Fibroblast of mammary gland (primary cell): ENCODE results near the gene BNC2.

ENCODE experiments used
- DNase-seq: peaks from one replicate; pipeline ENCODE4 v3.0.0-alpha.2; 2010; ENCODE audit warnings: low read depth
- H3K4me3 ChIP-seq: 2 replicates; pipeline ENCODE4 v1.5.1; 2011; ENCODE audit warnings: low read depth, mild to moderate bottlenecking, low read length, moderate library complexity; ENCODE audit not compliant: control insufficient read depth
- CTCF ChIP-seq: conservative IDR thresholded peaks from 2 replicates; pipeline ENCODE4 v1.5.1; 2011; ENCODE audit warnings: low read depth, low read length, inconsistent platforms; ENCODE audit not compliant: control insufficient read depth, insufficient read depth

Gene BNC2

DNA sequence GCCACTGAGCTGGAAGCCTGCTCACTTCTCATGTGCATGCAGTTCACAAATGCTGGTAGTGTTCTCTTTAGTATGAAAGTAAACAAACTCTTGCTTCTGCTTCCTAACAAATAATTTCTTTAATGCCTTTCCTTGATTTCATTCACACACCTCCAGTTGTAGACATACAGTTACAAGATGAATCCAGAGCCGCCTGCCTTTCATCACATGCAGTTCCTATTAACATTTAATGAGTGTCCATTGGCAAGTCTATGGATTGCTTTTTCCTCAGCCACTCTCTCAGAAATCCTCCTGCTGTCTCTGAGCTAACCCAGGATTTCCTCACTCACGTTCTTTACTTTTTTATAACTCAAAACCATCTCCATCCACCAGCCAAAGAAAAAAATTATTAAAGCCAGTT is 408.6 kb downstream of the BNC2 start:
- H3K4me3 ChIP-seq = no peak overlapping the region
- no peak for DNase-seq
- no peak for TF ChIP-seq CTCF

DNA sequence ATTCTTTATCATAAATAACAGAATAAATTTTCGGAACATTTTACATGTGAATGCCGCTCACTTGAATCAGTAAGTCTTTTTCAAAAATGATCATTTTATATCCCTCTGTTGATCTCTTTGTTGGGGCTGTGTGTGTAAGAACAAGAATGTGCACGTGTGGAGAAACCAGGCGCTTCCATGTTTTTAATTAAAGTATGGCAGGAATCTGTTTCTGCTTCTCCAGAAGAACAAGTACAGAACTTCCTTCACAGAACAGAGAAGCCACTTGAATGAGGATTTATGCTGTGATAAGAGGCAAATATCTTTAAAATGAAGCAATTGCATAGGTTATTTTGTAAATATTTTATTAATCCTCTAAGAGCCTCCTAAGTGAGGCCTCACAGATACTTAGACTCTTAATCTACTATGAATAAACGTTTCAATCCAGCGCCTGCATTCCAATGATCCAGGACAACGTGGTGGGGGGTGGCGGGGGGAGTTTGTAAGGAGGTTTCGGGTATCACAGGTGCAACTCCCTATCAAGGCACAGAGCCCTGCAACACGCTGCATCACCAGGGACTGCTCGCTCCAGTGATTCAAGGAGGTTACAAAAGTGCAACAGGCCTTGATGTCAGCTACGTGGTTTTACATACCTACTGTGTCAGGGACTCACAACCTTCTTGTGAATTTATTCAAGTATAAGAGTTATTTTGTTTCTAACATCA is 409.2 kb downstream of the BNC2 start:
- DNase-seq = peak; percentile 22
- no peak for TF ChIP-seq CTCF
- H3K4me3 ChIP-seq = no peak overlapping the region

GRCh38 chr9:16460696-16461095 is 409.8 kb downstream of the BNC2 start:
- no peak for DNase-seq
- H3K4me3 ChIP-seq = no peak overlapping the region
- no peak for TF ChIP-seq CTCF

DNA sequence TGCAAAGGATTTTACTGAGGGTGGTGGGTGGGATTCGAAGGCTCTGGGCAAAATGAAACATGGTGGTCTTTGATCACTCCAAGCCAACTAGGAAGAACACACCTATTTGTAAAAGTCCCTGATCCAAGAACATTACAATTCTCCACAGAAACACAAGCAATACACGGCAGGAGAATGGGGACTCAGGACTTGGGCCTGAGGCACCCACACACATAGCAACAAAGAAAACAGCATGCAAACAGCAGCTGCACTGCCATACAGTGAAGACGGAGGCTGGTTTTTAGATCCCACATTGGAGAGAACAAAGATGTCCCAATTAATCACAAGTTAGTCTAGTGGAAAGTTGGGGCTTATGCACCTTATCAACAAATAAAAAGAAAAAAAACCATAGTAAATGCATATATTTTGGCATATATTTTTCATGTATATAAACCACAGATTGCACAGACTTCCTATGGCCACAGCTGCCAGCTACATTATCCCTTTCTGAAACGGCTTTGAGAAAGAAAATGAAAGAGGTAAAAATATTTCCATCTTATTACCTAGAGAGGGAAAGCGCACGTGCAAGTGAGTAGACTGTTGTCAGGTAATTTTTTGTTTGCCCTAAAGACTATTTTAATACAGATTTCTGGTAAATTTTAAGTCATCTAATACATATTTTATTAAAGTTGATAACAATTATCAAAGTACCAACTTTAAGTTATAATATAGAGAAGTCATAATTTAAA is 410.9 kb downstream of the BNC2 start:
- H3K4me3 ChIP-seq = no peak overlapping the region
- DNase-seq = peak; percentile 37
- no peak for TF ChIP-seq CTCF

- peak; percentile 73 for DNase-seq
- no peak for TF ChIP-seq CTCF
- no peak overlapping the region for H3K4me3 ChIP-seq
Observed at GRCh38 chr9:16458696-16459420, 411.6 kb downstream of the BNC2 start.

GRCh38 chr9:16455842-16456241 is 414.6 kb downstream of the BNC2 start:
- H3K4me3 ChIP-seq = no peak overlapping the region
- TF ChIP-seq CTCF = no peak
- no peak for DNase-seq
